Gastroesophageal sphincter (tissue), 3 donors: ENCODE data around the gene KRT17.

ENCODE experiments used
- CTCF ChIP-seq, 4 experiments: fragments of 200-600 bp in 2 of 4; fragments of 450-650 bp in 2 of 4; sonication (generic) in 1 of 4; IDR thresholded peaks; one replicate each; pipeline ENCODE4 v1.5.1; 2017 to 2019; ENCODE audit warnings: antibody characterized with exemption in 4 of 4, mild to moderate bottlenecking in 2 of 4, moderate library complexity in 2 of 4
- POLR2AphosphoS5 ChIP-seq: sonication (generic); formaldehyde crosslinking; IDR thresholded peaks from one replicate; pipeline ENCODE4 v1.6.1; 2017; ENCODE audit warnings: antibody characterized with exemption

- TF ChIP-seq CTCF (IDR thresholded peaks at IDR 0.05) (no peak), POLR2AphosphoS5 (no peak)
These were observed 32.9 kb upstream of the KRT17 start for GRCh38 chr17:41657176-41657754.
